WTC11 (cell line): ENCODE results near the gene TDRD1. TPM values are rescaled to one million over a fixed set of nuclear protein-coding genes. Genes with fewer than 3 reads are reported as not detected.
"Not testable (repeated sequence)": the region's sequence is repeated elsewhere in the genome, so short reads cannot be mapped to it uniquely, and the experiment has no call there.

ENCODE experiments used
- ATAC-seq: fragments of 200-7000 bp; cut with Tn5 transposase; 2 replicates; pipeline ENCODE4 v1.10.0; 2021; ENCODE audit warnings: mild to moderate bottlenecking, moderate library complexity
- CTCF ChIA-PET: fragments of 300-600 bp; sonication (Branson Sonifier 250); formaldehyde crosslinking; loops from one replicate; lab custom pipeline; 2021; ENCODE audit warnings: antibody characterized with exemption; lab: Charles Lee
- POLR2A ChIA-PET: fragments of 350-600 bp; sonication (Branson Sonifier 250); formaldehyde crosslinking; loops from one replicate; lab custom pipeline; 2021; ENCODE audit warnings: antibody characterized with exemption; lab: Charles Lee
- DNase-seq: peaks from one replicate; pipeline ENCODE4 v3.0.0; 2021; ENCODE audit warnings: low spot score
- H3K27ac Mint-ChIP-seq: 2 replicates; pipeline ENCODE4 v1.8.0; 2021; ENCODE audit warnings: mixed read lengths
- H3K27me3 Mint-ChIP-seq: 2 replicates; pipeline ENCODE4 v1.8.0; 2021; ENCODE audit warnings: low read depth, mild to moderate bottlenecking, moderate library complexity, mixed read lengths
- H3K36me3 Mint-ChIP-seq: 2 replicates; pipeline ENCODE4 v1.8.0; 2021; ENCODE audit warnings: mixed read lengths
- H3K4me1 Mint-ChIP-seq: 2 replicates; pipeline ENCODE4 v1.8.0; 2022; ENCODE audit warnings: mixed read lengths
- H3K4me3 Mint-ChIP-seq: 2 replicates; pipeline ENCODE4 v1.8.0; 2021; ENCODE audit warnings: mild to moderate bottlenecking, moderate library complexity, mixed read lengths
- H3K9me3 Mint-ChIP-seq: 2 replicates; pipeline ENCODE4 v1.8.0; 2021; ENCODE audit warnings: mixed read lengths
- CREB1 ChIP-seq: sonication (generic); formaldehyde crosslinking; IDR thresholded peaks from 2 replicates; pipeline ENCODE4 v1.8.0; 2023; ENCODE audit warnings: mild to moderate bottlenecking, missing genetic modification reagents
- ELF4 ChIP-seq: sonication (generic); formaldehyde crosslinking; IDR thresholded peaks from 2 replicates; pipeline ENCODE4 v1.8.1; 2022; ENCODE audit warnings: low read depth, mild to moderate bottlenecking, moderate library complexity, missing genetic modification reagents
- FOXJ3 ChIP-seq: sonication (generic); formaldehyde crosslinking; IDR thresholded peaks from 2 replicates; pipeline ENCODE4 v1.9.0; 2021; ENCODE audit warnings: missing genetic modification reagents, mild to moderate bottlenecking, borderline replicate concordance
- FOXK1 ChIP-seq: sonication (generic); formaldehyde crosslinking; IDR thresholded peaks from 2 replicates; pipeline ENCODE4 v1.8.0; 2022; ENCODE audit warnings: mild to moderate bottlenecking, moderate library complexity, missing genetic modification reagents
- GTF2I ChIP-seq: fragments of 250-450 bp; sonication (Bioruptor Pico); conservative IDR thresholded peaks from 2 replicates; pipeline ENCODE4 v1.4.0; 2021; ENCODE audit warnings: mild to moderate bottlenecking
- JUN ChIP-seq: sonication (generic); formaldehyde crosslinking; IDR thresholded peaks from 2 replicates; pipeline ENCODE4 v1.8.0; 2023; ENCODE audit warnings: mild to moderate bottlenecking, missing genetic modification reagents
- MXD4 ChIP-seq: fragments of 250-450 bp; sonication (Bioruptor Pico); IDR thresholded peaks from 2 replicates; pipeline ENCODE4 v1.8.0; 2021; ENCODE audit warnings: mild to moderate bottlenecking, moderate library complexity, borderline replicate concordance
- NFATC4 ChIP-seq: fragments of 250-450 bp; sonication (Bioruptor Pico); IDR thresholded peaks from 2 replicates; pipeline ENCODE4 v1.9.0; 2021; ENCODE audit warnings: mild to moderate bottlenecking
- NFE2L1 ChIP-seq: sonication (generic); formaldehyde crosslinking; IDR thresholded peaks from 2 replicates; pipeline ENCODE4 v1.8.1; 2023; ENCODE audit warnings: missing genetic modification reagents
- NFYB ChIP-seq: sonication (generic); formaldehyde crosslinking; conservative IDR thresholded peaks from 2 replicates; pipeline ENCODE4 v1.8.0; 2022; ENCODE audit warnings: low read depth, missing genetic modification reagents
- SMAD4 ChIP-seq: sonication (generic); formaldehyde crosslinking; IDR thresholded peaks from 2 replicates; pipeline ENCODE4 v1.8.0; 2022; ENCODE audit warnings: mild to moderate bottlenecking, missing genetic modification reagents
- SP1 ChIP-seq: sonication (generic); formaldehyde crosslinking; conservative IDR thresholded peaks from 2 replicates; pipeline ENCODE4 v1.8.1; 2022; ENCODE audit warnings: missing genetic modification reagents
- STAT6 ChIP-seq: sonication (generic); formaldehyde crosslinking; conservative IDR thresholded peaks from 2 replicates; pipeline ENCODE4 v1.8.1; 2023; ENCODE audit warnings: mild to moderate bottlenecking, low read depth, missing genetic modification reagents, moderate library complexity
- TCF7 ChIP-seq: sonication (generic); formaldehyde crosslinking; IDR thresholded peaks from 2 replicates; pipeline ENCODE4 v1.8.0; 2022; ENCODE audit warnings: mild to moderate bottlenecking, low read depth, missing genetic modification reagents, moderate library complexity
- TEAD4 ChIP-seq: sonication (generic); formaldehyde crosslinking; IDR thresholded peaks from 2 replicates; pipeline ENCODE4 v1.8.0; 2022; ENCODE audit warnings: mild to moderate bottlenecking, missing genetic modification reagents
- TP53 ChIP-seq: sonication (generic); formaldehyde crosslinking; IDR thresholded peaks from 2 replicates; pipeline ENCODE4 v1.8.1; 2023; ENCODE audit warnings: mild to moderate bottlenecking, missing genetic modification reagents
- ZBTB21 ChIP-seq: sonication (generic); formaldehyde crosslinking; IDR thresholded peaks from 2 replicates; pipeline ENCODE4 v1.8.1; 2023; ENCODE audit warnings: mild to moderate bottlenecking, missing genetic modification reagents, borderline replicate concordance
- ZBTB43 ChIP-seq: sonication (generic); formaldehyde crosslinking; IDR thresholded peaks from 2 replicates; pipeline ENCODE4 v1.8.1; 2023; ENCODE audit warnings: mild to moderate bottlenecking, missing genetic modification reagents
- ZNF121 ChIP-seq: sonication (generic); formaldehyde crosslinking; IDR thresholded peaks from 2 replicates; pipeline ENCODE4 v1.8.0; 2023; ENCODE audit warnings: missing genetic modification reagents
- ZNF232 ChIP-seq: sonication (generic); formaldehyde crosslinking; IDR thresholded peaks from 2 replicates; pipeline ENCODE4 v1.8.0; 2022; ENCODE audit warnings: mild to moderate bottlenecking, missing genetic modification reagents
- ZNF281 ChIP-seq: sonication (generic); formaldehyde crosslinking; IDR thresholded peaks from 2 replicates; pipeline ENCODE4 v1.8.0; 2023; ENCODE audit warnings: mild to moderate bottlenecking, missing genetic modification reagents
- ZNF396 ChIP-seq: fragments of 250-450 bp; sonication (Bioruptor Pico); IDR thresholded peaks from 2 replicates; pipeline ENCODE4 v1.8.0; 2021; ENCODE audit warnings: mild to moderate bottlenecking, moderate library complexity, borderline replicate concordance
- total RNA-seq: library from RNA; stranded (reverse); gene quantifications from 3 replicates; pipeline ENCODE4 v1.2.3, GENCODE V29; 2021
- TF ChIP-seq, protein P1 (sequence below): sonication (generic); formaldehyde crosslinking; IDR thresholded peaks from 2 replicates; pipeline ENCODE4 v1.8.1; 2023; ENCODE audit warnings: mild to moderate bottlenecking, missing genetic modification reagents, moderate library complexity
- TF ChIP-seq, protein P2 (sequence below): sonication (generic); formaldehyde crosslinking; IDR thresholded peaks from 2 replicates; pipeline ENCODE4 v1.8.1; 2022; ENCODE audit warnings: mild to moderate bottlenecking, moderate library complexity, missing genetic modification reagents
- TF ChIP-seq, protein P3 (sequence below): sonication (generic); formaldehyde crosslinking; IDR thresholded peaks from 2 replicates; pipeline ENCODE4 v1.8.0; 2022; ENCODE audit warnings: mild to moderate bottlenecking, missing genetic modification reagents

Gene TDRD1
- total RNA-seq, 1 experiment from 2014 or later: 0.70 TPM

DNA sequence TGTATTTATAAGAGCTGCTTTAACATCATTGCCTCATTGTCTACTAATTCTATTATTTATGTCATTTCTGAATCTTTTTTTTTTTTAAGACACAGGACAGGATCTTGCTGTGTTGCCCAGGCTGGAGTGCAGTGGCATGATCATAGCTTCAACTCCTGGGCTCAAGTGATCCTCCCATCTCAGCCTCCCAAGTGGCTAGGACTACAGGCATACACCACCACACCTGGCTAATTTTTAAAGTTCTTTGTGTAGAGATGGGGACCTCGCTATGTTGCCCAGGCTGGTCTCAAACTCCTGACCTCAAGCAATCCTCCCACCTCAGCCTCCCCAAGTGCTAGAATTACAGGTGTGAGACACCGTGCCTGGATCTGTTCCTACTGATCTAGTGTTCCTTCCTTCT is 38.3 kb upstream of the TDRD1 start:
- CTCF ChIA-PET, H3K9me3 Mint-ChIP-seq, POLR2A ChIA-PET, H3K27ac Mint-ChIP-seq, DNase-seq, H3K4me3 Mint-ChIP-seq, H3K4me1 Mint-ChIP-seq, ATAC-seq, H3K27me3 Mint-ChIP-seq: not testable (repeated sequence)
- TF ChIP-seq ZNF121: peak; percentile 68; the same call in 1 of the 2 replicates
- peaks cover 27% of the 10 kb centered on the region for H3K36me3 Mint-ChIP-seq

- no peak for TF ChIP-seq FOXK1 (CRISPR knock-in tag)
- no peak for TF ChIP-seq ELF4 (CRISPR knock-in tag)
- TF ChIP-seq TP53 (CRISPR knock-in tag): no peak
- no peak for TF ChIP-seq SP1 (CRISPR knock-in tag)
- no peak for TF ChIP-seq MXD4 (CRISPR knock-in tag)
- TF ChIP-seq JUN: no peak
- TF ChIP-seq NFE2L1 (CRISPR knock-in tag): no peak
- TF ChIP-seq TCF7 (CRISPR knock-in tag): no peak
- TF ChIP-seq, protein P1, sequence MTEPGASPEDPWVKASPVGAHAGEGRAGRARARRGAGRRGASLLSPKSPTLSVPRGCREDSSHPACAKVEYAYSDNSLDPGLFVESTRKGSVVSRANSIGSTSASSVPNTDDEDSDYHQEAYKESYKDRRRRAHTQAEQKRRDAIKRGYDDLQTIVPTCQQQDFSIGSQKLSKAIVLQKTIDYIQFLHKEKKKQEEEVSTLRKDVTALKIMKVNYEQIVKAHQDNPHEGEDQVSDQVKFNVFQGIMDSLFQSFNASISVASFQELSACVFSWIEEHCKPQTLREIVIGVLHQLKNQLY (CRISPR knock-in tag): no peak
- TF ChIP-seq ZNF232 (CRISPR knock-in tag): no peak
- TF ChIP-seq, protein P2, sequence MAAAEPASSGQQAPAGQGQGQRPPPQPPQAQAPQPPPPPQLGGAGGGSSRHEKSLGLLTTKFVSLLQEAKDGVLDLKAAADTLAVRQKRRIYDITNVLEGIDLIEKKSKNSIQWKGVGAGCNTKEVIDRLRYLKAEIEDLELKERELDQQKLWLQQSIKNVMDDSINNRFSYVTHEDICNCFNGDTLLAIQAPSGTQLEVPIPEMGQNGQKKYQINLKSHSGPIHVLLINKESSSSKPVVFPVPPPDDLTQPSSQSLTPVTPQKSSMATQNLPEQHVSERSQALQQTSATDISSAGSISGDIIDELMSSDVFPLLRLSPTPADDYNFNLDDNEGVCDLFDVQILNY (CRISPR knock-in tag): no peak
- TF ChIP-seq SMAD4: no peak
- TF ChIP-seq NFYB (CRISPR knock-in tag): no peak
- no peak for TF ChIP-seq ZNF281 (CRISPR knock-in tag)
- TF ChIP-seq GTF2I (CRISPR knock-in tag): no peak
- no peak for TF ChIP-seq NFATC4 (CRISPR knock-in tag)
- no peak for TF ChIP-seq FOXJ3 (CRISPR knock-in tag)
- TF ChIP-seq, protein P3, sequence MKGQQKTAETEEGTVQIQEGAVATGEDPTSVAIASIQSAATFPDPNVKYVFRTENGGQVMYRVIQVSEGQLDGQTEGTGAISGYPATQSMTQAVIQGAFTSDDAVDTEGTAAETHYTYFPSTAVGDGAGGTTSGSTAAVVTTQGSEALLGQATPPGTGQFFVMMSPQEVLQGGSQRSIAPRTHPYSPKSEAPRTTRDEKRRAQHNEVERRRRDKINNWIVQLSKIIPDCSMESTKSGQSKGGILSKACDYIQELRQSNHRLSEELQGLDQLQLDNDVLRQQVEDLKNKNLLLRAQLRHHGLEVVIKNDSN (CRISPR knock-in tag): no peak
- TF ChIP-seq ZNF396 (CRISPR knock-in tag): no peak
- no peak for ATAC-seq
- H3K27me3 Mint-ChIP-seq: no peaks in the 10 kb centered on the region
- H3K27ac Mint-ChIP-seq: no peak overlapping the region
- POLR2A ChIA-PET: interaction anchor here (0.5 kb wide), 1 partner anchor 17 kb away, joined by 4 read pairs; no protein-coding TSS in a partner anchor
- CTCF ChIA-PET: no interaction called here
- H3K9me3 Mint-ChIP-seq: no peaks in the 10 kb centered on the region
- H3K36me3 Mint-ChIP-seq: peaks cover 25% of the 10 kb centered on the region
- H3K4me1 Mint-ChIP-seq: no peaks in the 10 kb centered on the region
- H3K4me3 Mint-ChIP-seq: no peak overlapping the region
- no peak for DNase-seq
Measured at GRCh38 chr10:114142018-114142417, 37.1 kb upstream of the TDRD1 start.

GRCh38 chr10:114143160-114143559 is 36.0 kb upstream of the TDRD1 start:
- H3K9me3 Mint-ChIP-seq: no peaks in the 10 kb centered on the region
- H3K4me3 Mint-ChIP-seq: no peak overlapping the region
- peaks cover 25% of the 10 kb centered on the region for H3K36me3 Mint-ChIP-seq
- H3K27ac Mint-ChIP-seq: no peak overlapping the region
- no peaks in the 10 kb centered on the region for H3K27me3 Mint-ChIP-seq
- DNase-seq: no peak
- no peak for ATAC-seq
- POLR2A ChIA-PET: no interaction called here
- CTCF ChIA-PET: no interaction called here
- H3K4me1 Mint-ChIP-seq: no peaks in the 10 kb centered on the region
- TF ChIP-seq, protein P1 (CRISPR knock-in tag): no peak
- TF ChIP-seq CREB1 (CRISPR knock-in tag) (no peak), TEAD4 (CRISPR knock-in tag) (no peak), TP53 (CRISPR knock-in tag) (no peak), ZBTB43 (CRISPR knock-in tag) (no peak), ZBTB21 (no peak), STAT6 (no peak)
